CD4-positive, alpha-beta T cell treated with Interleukin-6 for 4 hours (primary cell): Measurements from ENCODE around the gene MT1F.

Experiments
- DNase-seq: peaks from one replicate; pipeline ENCODE4 v3.0.0-alpha.2; 2020; ENCODE audit warnings: mixed read lengths

The MT1F gene

GRCh38 chr16:56625943-56626654, 31.7 kb upstream of the MT1F start:
- DNase-seq: no peak

GRCh38 chr16:56626685-56627084, 31.1 kb upstream of the MT1F start:
- DNase-seq: no peak

GRCh38 chr16:56628486-56629350, 29.0 kb upstream of the MT1F start:
- DNase-seq: no peak

DNA sequence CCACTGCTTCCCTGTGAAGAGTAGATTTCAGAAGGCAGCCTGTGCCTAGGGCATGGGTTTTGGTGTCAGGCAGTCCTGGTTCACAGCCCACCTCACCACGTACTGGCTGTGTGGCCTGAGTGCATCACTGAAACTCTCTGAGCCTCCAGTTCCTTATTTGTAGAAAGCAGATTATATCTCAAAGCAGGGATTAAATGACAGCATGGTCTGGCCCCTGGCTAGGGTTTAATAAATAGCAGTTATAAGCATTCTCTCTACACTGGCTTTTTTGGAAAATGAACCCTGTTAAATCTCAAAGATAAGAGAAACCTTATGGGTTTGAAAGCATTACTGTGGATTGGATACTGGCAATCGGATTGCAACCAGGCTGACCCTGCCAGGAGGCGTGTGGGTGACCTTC, 28.2 kb upstream of the MT1F start:
- DNase-seq: no peak

- no peak for DNase-seq
Observed at GRCh38 chr16:56630134-56630533, 27.6 kb upstream of the MT1F start.

DNA sequence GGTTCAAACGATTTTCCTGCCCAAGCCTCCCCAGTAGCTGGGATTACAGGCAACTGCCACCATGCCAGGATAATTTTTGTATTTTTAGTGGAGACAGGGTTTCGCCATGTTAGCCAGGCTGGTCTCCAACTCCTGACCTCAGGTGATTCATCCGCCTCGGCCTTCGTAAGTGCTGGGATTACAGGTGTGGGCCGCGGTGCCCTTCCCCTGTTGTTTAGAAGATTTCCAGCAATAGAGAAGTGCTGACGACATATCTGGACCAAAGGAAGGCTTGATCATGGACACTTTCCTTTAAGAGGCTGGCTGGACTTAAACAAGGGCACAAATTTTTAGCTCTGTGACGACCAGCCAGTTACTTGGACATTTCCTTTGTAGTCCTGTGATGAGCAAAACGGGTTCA, 26.6 kb upstream of the MT1F start:
- DNase-seq: no peak

DNA sequence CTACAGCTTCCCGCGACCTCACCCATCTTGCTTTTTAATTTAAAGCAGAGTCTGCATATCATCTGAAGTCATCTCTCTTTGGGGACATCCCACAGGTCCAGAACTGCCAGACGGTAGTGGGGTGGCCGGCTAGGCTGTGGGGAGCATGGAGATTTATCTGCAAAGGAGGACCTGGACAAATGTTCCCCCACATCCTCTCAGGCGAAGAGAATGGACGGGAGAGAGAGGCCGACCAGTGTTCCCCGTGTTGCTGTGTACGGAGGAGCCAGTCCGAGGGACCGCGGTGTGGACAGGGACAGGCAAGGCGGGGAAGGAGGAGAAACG, 26.0 kb upstream of the MT1F start:
- no peak for DNase-seq

DNA sequence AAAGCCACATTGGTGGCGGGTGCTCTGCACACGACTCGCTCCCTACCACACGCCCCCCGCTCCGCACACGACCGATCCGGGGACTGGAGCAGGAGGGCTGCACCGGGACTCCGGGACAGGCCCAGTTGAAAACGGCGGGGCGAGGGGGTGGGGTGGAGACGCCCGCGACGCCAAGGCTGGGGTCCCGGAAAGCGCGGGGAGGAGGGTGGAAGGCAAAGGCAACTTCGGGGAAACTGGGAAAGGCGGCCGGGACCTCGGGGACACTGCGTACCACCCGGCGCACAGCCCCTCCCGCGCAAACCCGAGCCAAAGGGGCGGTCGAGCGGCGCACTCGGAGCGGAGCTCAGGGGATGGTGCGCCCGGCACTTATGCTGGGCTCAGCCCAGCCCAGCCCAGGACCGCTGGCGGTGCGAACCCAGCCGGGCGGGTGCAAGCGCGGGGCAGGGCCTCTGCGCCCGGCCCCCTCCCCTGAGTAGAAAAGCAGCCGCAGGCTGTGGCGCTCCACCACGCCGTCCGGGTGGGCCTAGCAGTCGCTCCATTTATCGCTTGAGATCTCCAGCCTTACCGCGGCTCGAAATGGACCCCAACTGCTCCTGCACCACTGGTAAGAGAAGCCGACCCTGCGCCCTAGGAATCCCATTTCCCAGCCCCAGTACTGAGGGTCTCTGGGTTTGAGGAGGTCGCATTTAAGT, 25.5 kb upstream of the MT1F start, which contains the start of gene MT1M:
Gene MT1M, plus strand, starts transcription at position 504 of the 692 bp plus-strand sequence. Its CDS starts 73 bp downstream, at position 577.
- DNase-seq: no peak

DNA sequence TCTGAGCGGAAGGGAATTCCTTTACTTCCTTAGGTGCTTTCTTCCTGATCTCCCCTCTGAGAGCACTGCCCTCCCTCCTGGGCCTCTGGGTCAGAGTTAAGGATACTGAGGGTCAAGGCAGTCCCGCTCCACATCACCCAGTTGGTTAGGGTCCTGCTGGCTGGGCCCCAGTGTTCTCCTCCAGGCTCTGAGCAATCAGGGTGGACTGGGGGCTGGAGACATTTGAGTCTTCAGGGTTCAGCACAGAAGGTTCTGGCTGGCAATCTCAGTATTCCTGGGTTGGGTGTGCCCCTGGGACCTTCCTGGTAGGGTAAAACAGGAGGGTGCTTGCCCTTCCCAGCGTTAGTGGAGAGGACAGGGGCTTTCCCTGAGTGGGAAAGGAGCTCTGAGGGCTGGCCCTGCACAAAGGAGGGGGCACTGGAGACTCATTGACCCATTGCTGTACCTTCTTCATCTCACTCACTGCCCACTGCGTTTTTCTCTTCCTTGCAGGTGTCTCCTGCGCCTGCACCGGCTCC, 24.9 kb upstream of the MT1F start:
- no peak for DNase-seq

- DNase-seq: no peak
Observed at GRCh38 chr16:56633535-56633934, 24.2 kb upstream of the MT1F start.

- no peak for DNase-seq
Observed at GRCh38 chr16:56634715-56635440, 22.9 kb upstream of the MT1F start.

GRCh38 chr16:56635441-56635967, 22.3 kb upstream of the MT1F start:
- DNase-seq: no peak

- DNase-seq: no peak
Observed at GRCh38 chr16:56636616-56637413, 20.9 kb upstream of the MT1F start.

DNA sequence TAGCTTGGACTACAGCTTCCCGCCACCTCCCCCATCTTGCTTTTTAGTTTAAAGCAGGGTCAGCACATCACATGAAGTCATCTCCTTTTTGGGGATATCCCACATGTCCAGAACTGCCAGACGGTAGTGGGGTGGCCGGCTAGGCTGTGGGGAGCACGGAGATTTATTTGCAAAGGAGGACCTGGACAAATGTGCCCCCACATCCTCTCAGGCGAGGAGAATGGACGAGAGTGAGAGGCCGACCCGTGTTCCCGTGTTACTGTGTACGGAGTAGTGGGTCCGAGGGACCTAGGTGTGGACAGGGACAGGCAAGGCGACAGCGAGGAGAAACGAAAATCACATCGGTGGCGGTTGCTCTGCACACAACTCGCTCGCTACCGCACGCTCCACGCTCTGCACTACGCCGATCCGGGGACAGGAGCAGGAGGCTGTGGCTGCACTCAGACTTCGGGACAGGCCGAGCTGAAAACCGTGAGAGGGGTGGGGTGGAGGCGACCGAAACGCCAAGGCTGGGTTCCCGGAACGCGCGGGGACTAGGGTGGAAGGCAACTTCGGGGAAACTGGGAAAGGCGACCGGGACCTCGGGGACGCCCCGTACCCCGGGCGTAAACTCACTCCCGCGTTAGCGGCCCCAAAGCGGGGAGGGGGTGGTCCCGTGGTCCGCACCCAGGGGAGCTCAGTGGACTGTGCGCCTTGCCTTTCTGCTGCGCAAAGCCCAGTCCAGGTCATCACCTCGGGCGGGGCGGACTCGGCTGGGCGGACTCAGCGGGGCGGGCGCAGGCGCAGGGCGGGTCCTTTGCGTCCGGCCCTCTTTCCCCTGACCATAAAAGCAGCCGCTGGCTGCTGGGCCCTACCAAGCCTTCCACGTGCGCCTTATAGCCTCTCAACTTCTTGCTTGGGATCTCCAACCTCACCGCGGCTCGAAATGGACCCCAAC, 19.7 kb upstream of the MT1F start, which contains the start of gene MT1A:
Gene MT1A, plus strand, starts transcription at position 853 of the 937 bp plus-strand sequence. Its CDS starts 73 bp downstream, at position 926.
- DNase-seq: no peak

- no peak for DNase-seq
Observed at GRCh38 chr16:56639045-56639444, 18.7 kb upstream of the MT1F start.

GRCh38 chr16:56640076-56640475, 17.7 kb upstream of the MT1F start:
- no peak for DNase-seq

DNA sequence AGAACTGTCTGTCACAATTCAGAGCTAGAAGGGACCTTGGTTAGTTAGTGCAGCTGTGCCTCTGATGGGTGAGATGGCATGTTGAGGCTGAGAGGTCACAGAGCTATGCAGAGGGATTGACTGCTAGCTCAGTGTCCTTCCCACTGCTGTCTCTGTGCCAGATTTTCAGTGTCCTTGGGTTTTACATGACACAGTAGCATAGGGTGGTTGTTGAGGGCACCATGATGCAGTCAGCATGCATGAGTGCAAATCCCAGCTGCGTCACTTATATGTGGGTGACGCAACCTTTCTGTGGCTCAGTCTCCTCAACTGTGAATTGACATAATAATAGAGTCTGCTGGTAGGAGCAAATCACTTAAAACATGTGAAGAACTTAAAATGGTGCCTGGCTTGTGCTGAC, 16.6 kb upstream of the MT1F start:
- no peak for DNase-seq

- peak; percentile 87 for DNase-seq
Observed at GRCh38 chr16:56643080-56643778, 14.5 kb upstream of the MT1F start.

DNA sequence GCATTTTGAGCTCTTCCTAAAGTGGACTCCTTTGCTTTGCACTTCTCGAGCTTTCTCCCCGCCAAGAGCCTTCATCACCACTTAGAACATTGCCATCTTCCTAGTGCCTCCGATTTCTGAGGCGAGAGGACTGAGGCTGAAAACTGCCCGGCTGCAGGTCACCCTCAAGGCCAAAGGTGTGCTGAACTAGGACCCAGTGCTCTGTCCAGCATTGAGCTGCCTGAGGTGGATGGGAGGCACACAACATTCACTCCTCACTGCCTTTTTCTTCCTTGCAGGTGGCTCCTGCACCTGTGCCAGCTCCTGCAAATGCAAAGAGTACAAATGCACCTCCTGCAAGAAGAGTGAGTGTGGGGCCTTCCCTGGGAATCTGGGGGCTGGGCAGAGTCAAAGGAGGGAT, 13.9 kb upstream of the MT1F start:
- DNase-seq: no peak

DNA sequence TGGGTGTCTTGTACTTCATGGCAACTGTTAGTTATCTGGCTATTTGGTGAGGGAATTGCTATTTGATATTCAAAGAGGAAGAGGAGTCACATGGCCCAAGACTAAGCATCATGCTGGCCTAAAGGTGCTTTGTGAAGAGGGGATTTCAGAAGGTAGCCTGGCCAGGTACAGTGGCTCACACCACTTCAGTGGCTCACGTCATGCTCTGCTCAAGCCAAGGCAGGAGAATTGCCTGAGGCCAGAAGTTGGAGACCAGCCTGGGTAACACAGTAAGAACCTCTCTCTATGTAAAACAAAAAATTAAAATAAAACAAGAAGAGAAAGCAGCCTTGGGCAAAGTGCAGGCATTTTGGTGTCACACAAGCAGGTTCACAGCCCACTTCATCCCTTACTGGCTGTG, 12.4 kb upstream of the MT1F start:
- DNase-seq: no peak
